Measurements from ENCODE around the gene RIMKLB.

Gene RIMKLB

DNA sequence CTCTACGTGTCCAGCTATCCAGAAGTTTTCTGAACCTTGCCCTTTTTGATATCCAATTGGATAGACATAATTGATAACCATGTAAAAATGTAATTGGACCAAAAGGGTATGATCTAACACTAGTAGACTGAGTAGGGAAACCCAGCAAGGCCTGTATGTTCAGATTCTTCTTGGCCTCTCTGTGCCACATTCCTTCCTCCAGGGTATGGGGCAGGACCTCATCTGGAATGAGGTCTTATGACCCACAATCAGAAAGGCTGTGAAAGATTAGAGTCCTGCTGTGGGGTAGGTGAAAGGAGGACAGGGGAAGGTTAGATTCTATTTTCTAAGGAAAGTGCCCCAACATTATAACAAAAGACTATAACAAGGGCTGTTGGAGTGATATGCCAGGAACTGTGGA lies 73.3 kb downstream of the RIMKLB start:
- H3K4me3 ChIP-seq (ENCODE audit: insufficient read depth, low read length, poor library complexity, severe bottlenecking): no peak overlapping the region
- no peaks in the 10 kb centered on the region for H4K20me1 ChIP-seq (ENCODE audit: low read depth, low read length)
- no peak overlapping the region for H2AFZ ChIP-seq (ENCODE audit: low read depth, low read length, severe bottlenecking)
- no peaks in the 10 kb centered on the region for H3K9me3 ChIP-seq (ENCODE audit: insufficient read depth, low read length)
- no peaks in the 10 kb centered on the region for H3K9me2 ChIP-seq (replicated peaks; ENCODE audit: insufficient read depth, low read length)
- no peaks in the 10 kb centered on the region for H3F3A ChIP-seq (ENCODE audit: insufficient read depth)
- H3K79me2 ChIP-seq (ENCODE audit: insufficient read depth, low read length): no peaks in the 10 kb centered on the region
- H3K9ac ChIP-seq (ENCODE audit: low read length): no peak overlapping the region
- no peaks in the 10 kb centered on the region; the same call in 1 of the 2 replicates for H3K36me3 ChIP-seq (ENCODE audit: low read length)
- H3K27me3 ChIP-seq (ENCODE audit: low read length): no peaks in the 10 kb centered on the region
- H3K4me2 ChIP-seq (ENCODE audit: low read depth, low read length, poor library complexity, severe bottlenecking): no peak overlapping the region
- TF ChIP-seq, protein P1, sequence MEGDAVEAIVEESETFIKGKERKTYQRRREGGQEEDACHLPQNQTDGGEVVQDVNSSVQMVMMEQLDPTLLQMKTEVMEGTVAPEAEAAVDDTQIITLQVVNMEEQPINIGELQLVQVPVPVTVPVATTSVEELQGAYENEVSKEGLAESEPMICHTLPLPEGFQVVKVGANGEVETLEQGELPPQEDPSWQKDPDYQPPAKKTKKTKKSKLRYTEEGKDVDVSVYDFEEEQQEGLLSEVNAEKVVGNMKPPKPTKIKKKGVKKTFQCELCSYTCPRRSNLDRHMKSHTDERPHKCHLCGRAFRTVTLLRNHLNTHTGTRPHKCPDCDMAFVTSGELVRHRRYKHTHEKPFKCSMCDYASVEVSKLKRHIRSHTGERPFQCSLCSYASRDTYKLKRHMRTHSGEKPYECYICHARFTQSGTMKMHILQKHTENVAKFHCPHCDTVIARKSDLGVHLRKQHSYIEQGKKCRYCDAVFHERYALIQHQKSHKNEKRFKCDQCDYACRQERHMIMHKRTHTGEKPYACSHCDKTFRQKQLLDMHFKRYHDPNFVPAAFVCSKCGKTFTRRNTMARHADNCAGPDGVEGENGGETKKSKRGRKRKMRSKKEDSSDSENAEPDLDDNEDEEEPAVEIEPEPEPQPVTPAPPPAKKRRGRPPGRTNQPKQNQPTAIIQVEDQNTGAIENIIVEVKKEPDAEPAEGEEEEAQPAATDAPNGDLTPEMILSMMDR (IDR thresholded peaks at IDR 0.05; ENCODE audit: insufficient read depth, low read length, poor library complexity, severe bottlenecking): no peak
- no peak for TF ChIP-seq EZH2phosphoT487 (conservative IDR thresholded peaks at IDR 0.05; ENCODE audit: low read length)
- H3K27ac ChIP-seq (ENCODE audit: low read depth, low read length): no peak overlapping the region

DNA sequence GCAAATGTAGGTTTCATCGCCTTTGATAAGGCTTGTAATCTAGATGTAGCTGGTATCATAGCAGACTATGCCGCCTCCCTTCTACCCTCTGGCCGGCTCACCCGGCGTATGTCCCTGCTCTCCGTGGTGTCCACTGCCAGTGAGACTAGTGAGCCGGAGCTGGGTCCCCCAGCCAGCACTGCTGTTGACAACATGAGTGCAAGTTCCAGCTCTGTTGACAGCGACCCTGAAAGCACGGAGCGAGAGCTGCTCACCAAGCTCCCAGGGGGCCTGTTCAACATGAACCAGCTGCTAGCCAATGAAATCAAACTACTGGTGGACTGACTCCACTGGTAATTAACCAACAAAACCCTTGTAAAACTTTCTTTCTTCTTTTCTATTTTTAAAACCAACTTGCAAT lies 75.7 kb downstream of the RIMKLB start:
- no peak for TF ChIP-seq EZH2phosphoT487 (conservative IDR thresholded peaks at IDR 0.05; ENCODE audit: low read length)
- TF ChIP-seq, protein P1 (IDR thresholded peaks at IDR 0.05; ENCODE audit: insufficient read depth, low read length, poor library complexity, severe bottlenecking): no peak
- Histone ChIP-seq H3K27ac (ENCODE audit: low read depth, low read length) (no peak overlapping the region), H3K79me2 (ENCODE audit: insufficient read depth, low read length) (no peaks in the 10 kb centered on the region), H3K9ac (ENCODE audit: low read length) (no peak overlapping the region), H3K4me3 (ENCODE audit: insufficient read depth, low read length, poor library complexity, severe bottlenecking) (no peak overlapping the region), H3K36me3 (ENCODE audit: low read length) (no peaks in the 10 kb centered on the region; the same call in 1 of the 2 replicates), H3K27me3 (ENCODE audit: low read length) (no peaks in the 10 kb centered on the region), H3K4me2 (ENCODE audit: low read depth, low read length, poor library complexity, severe bottlenecking) (no peak overlapping the region), H3F3A (ENCODE audit: insufficient read depth) (no peaks in the 10 kb centered on the region), H4K20me1 (ENCODE audit: low read depth, low read length) (no peaks in the 10 kb centered on the region), H3K9me3 (ENCODE audit: insufficient read depth, low read length) (no peaks in the 10 kb centered on the region), H3K9me2 (replicated peaks; ENCODE audit: insufficient read depth, low read length) (no peaks in the 10 kb centered on the region), H2AFZ (ENCODE audit: low read depth, low read length, severe bottlenecking) (no peak overlapping the region)

DNA sequence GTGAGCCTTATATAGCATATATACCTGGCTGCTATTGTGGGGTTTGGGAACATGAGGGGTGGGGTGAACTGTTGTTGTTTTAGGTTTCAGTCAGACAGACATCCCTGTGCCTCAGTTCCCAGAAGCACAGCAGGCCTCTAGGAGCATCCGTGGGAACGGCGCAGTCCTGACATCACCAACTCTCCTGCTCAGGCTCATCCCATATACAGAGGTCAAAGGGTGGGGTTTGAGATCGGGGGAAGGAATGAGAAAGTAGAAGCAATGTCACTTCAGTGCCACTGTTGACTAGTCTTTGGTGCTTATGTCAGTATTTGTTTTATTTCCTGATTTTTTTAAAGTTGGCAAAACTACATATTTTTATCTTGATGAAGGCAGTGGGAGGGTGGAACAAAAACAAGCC lies 81.5 kb downstream of the RIMKLB start:
- Histone ChIP-seq H3K27ac (ENCODE audit: low read depth, low read length) (no peak overlapping the region), H3K27me3 (ENCODE audit: low read length) (no peaks in the 10 kb centered on the region), H3K4me3 (ENCODE audit: insufficient read depth, low read length, poor library complexity, severe bottlenecking) (no peak overlapping the region), H4K20me1 (ENCODE audit: low read depth, low read length) (no peaks in the 10 kb centered on the region), H3K9ac (ENCODE audit: low read length) (no peak overlapping the region), H3K9me3 (ENCODE audit: insufficient read depth, low read length) (no peaks in the 10 kb centered on the region), H3F3A (ENCODE audit: insufficient read depth) (no peaks in the 10 kb centered on the region), H3K9me2 (replicated peaks; ENCODE audit: insufficient read depth, low read length) (no peaks in the 10 kb centered on the region), H3K79me2 (ENCODE audit: insufficient read depth, low read length) (no peaks in the 10 kb centered on the region), H3K36me3 (ENCODE audit: low read length) (no peaks in the 10 kb centered on the region; the same call in 1 of the 2 replicates), H3K4me2 (ENCODE audit: low read depth, low read length, poor library complexity, severe bottlenecking) (no peak overlapping the region), H2AFZ (ENCODE audit: low read depth, low read length, severe bottlenecking) (no peak overlapping the region)
- TF ChIP-seq EZH2phosphoT487 (conservative IDR thresholded peaks at IDR 0.05; ENCODE audit: low read length): no peak
- TF ChIP-seq, protein P1 (IDR thresholded peaks at IDR 0.05; ENCODE audit: insufficient read depth, low read length, poor library complexity, severe bottlenecking): no peak

Measured in SU-DHL-6 (cell line).